Peyer's patch (tissue), 4 donors: ENCODE data around the gene PRPF19.

Experiments
- CTCF ChIP-seq, 6 experiments: fragments of 450-650 bp in 4 of 6; fragments of 200-600 bp in 2 of 6; sonication (generic) in 1 of 6; IDR thresholded peaks; one replicate each; pipeline ENCODE4 v1.5.1; 2017 to 2019; ENCODE audit warnings: antibody characterized with exemption in 6 of 6, mild to moderate bottlenecking in 3 of 6, moderate library complexity in 1 of 6
- POLR2A ChIP-seq, 2 donors: fragments of 450-650 bp; IDR thresholded peaks; one replicate each; pipeline ENCODE4 v1.5.1; 2017; ENCODE audit warnings: antibody characterized with exemption in 2 of 2, mild to moderate bottlenecking in 2 of 2, moderate library complexity in 2 of 2

GRCh38 chr11:60923800-60924109 lies 17.4 kb upstream of the PRPF19 start:
- no peak for TF ChIP-seq CTCF (IDR thresholded peaks at IDR 0.05)
- TF ChIP-seq POLR2A (IDR thresholded peaks at IDR 0.05), result no peak
